22Rv1 (cell line): ENCODE data around the gene LHFPL6.

Experiments used
- ZFX ChIP-seq: fragments of 450-650 bp; IDR thresholded peaks from 2 replicates; pipeline ENCODE4 v1.6.1; 2017; ENCODE audit warnings: antibody characterized with exemption, borderline replicate concordance
- TF ChIP-seq, protein P1 (sequence below): fragments of 450-650 bp; IDR thresholded peaks from 2 replicates; pipeline ENCODE4 v1.5.1; 2017; ENCODE audit warnings: mild to moderate bottlenecking

DNA sequence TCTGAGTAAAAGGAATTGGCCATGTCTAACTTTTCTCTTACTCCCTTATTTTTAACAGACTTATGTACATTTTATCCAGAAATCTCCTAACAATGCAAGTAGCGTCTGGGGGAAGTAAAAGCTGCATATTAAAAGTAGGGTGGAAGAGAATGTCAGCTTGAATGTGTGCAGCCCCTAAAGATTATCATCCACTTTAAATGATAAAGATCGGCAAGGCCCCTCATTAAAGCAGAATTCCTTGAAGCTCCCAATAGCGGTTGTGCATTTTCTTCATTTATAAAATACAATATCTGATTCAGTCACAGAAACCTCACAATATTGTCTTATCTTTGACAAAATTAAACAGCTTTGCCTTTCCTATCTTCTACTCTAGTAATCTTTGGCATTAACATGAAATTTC, 184.6 kb downstream of the LHFPL6 start:
- TF ChIP-seq, protein P1, sequence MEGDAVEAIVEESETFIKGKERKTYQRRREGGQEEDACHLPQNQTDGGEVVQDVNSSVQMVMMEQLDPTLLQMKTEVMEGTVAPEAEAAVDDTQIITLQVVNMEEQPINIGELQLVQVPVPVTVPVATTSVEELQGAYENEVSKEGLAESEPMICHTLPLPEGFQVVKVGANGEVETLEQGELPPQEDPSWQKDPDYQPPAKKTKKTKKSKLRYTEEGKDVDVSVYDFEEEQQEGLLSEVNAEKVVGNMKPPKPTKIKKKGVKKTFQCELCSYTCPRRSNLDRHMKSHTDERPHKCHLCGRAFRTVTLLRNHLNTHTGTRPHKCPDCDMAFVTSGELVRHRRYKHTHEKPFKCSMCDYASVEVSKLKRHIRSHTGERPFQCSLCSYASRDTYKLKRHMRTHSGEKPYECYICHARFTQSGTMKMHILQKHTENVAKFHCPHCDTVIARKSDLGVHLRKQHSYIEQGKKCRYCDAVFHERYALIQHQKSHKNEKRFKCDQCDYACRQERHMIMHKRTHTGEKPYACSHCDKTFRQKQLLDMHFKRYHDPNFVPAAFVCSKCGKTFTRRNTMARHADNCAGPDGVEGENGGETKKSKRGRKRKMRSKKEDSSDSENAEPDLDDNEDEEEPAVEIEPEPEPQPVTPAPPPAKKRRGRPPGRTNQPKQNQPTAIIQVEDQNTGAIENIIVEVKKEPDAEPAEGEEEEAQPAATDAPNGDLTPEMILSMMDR = no peak
- TF ChIP-seq ZFX = no peak
